NCI-H748 (cell line): ENCODE data around the gene GPR135.
"Not testable (repeated sequence)": the region's sequence is repeated elsewhere in the genome, so short reads cannot be mapped to it uniquely, and the experiment has no call there.

ENCODE experiments used
- DNase-seq: peaks from one replicate; lab custom pipeline; 2025; ENCODE audit not compliant: unreplicated experiment; lab: John Stamatoyannopoulos, UW

Gene GPR135

GRCh38 chr14:59478540-59478939, 13.4 kb upstream of the GPR135 start:
- no peak for DNase-seq

- DNase-seq = no peak
Measured at GRCh38 chr14:59475709-59476108, 10.5 kb upstream of the GPR135 start.

DNA sequence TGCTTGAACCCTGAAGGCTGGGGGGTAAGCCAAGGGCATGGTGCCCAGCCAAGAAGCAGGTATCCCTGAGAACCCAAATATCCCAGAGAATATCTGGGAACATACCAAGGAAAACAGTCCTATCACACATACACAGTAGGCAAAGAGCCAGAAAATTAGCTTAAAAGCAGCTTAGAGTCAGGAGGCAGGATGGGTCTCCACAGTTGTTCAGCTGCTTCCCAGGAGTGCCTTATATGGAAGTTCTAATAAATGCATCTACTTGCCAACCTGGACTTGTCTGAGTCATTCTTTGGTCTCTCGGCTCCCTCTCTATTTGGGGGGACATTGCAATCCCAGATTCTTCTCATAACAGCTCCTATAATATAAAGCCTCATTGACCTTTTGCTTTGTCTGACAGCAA, 9.0 kb upstream of the GPR135 start:
- no peak for DNase-seq

GRCh38 chr14:59464486-59465315, 479 bp downstream of the GPR135 start:
- DNase-seq = peak; percentile 82

DNA sequence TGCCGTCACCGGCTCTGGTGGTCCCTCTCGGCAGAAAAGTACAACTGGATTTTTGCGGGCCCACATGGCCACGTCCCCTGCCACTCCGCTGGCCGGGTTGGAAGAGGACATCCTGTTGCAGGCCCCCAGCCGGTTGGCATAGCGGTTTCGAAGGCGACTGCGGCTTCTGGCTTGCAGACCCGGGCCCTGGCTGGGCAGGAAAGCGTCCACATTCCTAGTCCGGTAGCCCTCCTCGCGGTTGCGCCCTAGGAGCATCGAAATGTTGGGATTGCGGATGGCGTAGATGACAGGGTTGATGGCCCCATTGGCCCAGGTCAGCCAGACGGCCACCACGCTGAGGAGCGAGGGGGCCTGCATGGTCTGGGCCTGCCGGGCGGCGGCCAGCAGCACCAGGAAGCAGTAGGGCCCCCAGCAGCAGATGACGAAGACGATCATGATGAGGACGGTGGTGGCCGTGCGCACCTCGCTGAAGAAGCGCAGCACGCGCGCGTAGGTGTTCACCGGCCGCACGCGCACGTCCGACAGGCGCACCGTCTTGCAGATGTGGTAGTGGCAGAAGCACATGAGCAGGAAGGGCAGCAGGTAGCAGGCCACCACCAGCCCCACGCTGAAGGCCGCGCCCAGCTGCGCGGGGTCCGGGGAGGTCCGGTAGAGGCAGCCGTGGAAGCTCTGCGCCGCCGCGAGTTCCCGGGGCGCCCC, 1.2 kb downstream of the GPR135 start:
- DNase-seq = peak; percentile 69

DNA sequence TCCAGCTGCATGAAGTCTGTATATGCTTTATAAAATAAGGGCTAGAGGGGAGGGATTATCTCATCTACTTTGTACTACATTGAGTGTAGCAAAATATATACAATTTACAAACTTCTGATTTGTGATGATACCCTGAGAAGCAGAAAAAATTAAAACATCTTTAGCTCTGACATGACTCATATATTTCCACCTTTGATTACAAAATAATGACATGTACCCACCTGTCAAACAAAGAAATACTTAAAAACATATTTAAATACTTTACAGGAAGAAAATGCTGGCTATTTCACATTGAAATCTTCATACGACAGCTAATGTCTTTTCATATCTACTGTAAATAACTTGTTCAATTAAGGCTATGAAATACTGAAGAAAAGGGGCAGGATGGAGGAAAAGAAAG, 3.3 kb downstream of the GPR135 start:
- no peak for DNase-seq

DNA sequence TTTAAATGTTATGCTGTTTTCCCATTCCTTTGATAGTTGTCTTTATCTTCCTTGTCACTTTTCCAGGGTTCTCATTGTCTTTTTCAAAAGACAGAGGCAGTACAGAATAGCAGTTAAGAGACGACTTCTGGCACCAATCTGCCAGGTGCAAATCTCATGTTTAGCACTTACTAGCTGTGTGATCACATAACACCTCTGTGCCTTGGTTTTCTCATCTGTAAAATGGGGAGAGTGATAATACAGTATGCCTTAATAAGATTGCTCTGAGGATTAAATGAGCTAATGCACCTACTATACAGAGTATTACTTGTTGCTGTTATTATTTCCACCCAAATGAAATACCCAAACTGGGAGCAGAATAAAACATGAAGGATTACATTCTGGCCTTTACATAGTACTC, 4.8 kb downstream of the GPR135 start:
- no peak for DNase-seq

DNA sequence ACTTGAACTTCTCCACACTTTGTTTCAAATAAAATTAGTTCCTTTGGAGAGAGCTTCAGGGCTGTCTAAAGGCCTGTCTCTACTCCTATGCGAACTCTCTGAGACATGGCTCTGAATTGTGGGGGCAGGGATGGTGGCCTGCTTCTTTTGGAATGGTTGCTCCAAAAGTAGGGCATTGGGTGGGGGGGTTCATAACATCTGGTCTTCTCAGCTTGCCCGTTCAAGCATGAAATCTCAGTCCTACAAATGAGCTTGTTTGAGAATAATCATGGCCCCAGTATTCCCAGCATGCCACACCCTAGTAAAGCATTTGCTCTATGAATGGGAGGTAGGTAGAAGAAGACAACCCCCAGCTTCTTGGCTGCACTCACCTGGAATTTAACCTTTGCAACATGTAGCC, 6.7 kb downstream of the GPR135 start:
- DNase-seq = no peak

GRCh38 chr14:59455411-59455810, 9.8 kb downstream of the GPR135 start:
- DNase-seq = no peak

GRCh38 chr14:59454139-59454538, 11.0 kb downstream of the GPR135 start:
- no peak for DNase-seq

GRCh38 chr14:59451849-59452248, 13.3 kb downstream of the GPR135 start:
- DNase-seq = no peak

GRCh38 chr14:59450716-59451115, 14.5 kb downstream of the GPR135 start:
- no peak for DNase-seq

- not testable (repeated sequence) for DNase-seq
Measured at GRCh38 chr14:59448673-59449072, 16.5 kb downstream of the GPR135 start.

GRCh38 chr14:59439256-59439965, 25.8 kb downstream of the GPR135 start:
- no peak for DNase-seq

- no peak for DNase-seq
Measured at GRCh38 chr14:59438195-59438647, 27.0 kb downstream of the GPR135 start.

GRCh38 chr14:59435987-59436386, 29.2 kb downstream of the GPR135 start:
- DNase-seq = no peak

DNA sequence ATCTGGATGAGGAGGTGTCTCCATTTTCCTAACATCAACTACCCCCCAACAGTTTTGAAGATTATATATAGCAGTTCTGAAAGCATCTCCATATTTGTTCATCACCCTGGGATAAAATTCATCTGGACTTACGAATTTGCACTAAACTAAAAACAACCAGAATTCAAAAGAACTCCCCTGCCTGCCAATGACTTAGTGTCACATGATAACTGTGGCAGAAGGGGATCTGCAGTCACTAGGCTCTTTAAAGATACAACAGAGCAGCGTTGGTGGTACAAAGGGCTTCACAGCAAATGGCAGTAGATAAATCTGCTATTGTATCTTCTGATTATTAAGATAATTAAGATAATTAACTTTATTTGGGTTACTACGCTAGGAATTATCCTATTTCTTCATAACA, 30.1 kb downstream of the GPR135 start:
- no peak for DNase-seq

DNA sequence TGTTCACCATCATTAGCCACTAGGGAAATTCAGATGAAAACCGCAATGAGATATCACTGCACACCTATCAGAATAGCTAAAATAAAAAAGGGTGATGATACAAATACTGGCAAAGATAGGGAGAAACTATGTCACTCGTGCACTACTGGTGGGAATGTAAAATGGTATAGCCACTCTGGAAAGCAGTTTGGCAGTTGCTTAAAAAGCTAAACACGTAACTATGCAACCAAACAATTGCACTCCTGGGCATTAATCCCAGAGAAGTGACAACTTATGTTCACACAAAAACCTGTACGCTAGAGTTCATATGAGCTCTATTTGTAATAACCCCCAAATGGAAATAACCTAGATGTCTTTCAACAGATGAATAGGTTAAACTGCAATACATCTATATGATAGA, 35.4 kb downstream of the GPR135 start:
- no peak for DNase-seq

GRCh38 chr14:59428581-59429012, 36.6 kb downstream of the GPR135 start:
- no peak for DNase-seq

- no peak for DNase-seq
Measured at GRCh38 chr14:59427653-59428580, 37.3 kb downstream of the GPR135 start.
